ENCODE data around the gene SLTM. TPM values are rescaled to one million over a fixed set of nuclear protein-coding genes. Genes with fewer than 3 reads are reported as not detected.
A peak's percentile ranks its signal among the peaks of the same experiment; 100 is the strongest.
"Not testable (repeated sequence)": the region's sequence is repeated elsewhere in the genome, so short reads cannot be mapped to it uniquely, and the experiment has no call there.

The SLTM gene
- total RNA-seq, 2 experiments from 2014 or later = 75.7 to 79.2 TPM

GRCh38 chr15:58957101-58957973, 23.9 kb upstream of the SLTM start:
- intact Hi-C loops (cut with micrococcal nuclease) = loop anchor here (2.0 to 10.0 kb wide), 2 partner anchors 535 to 733 kb away; no protein-coding TSS in a partner anchor
- H3K27ac Mint-ChIP-seq = peak overlapping the region; percentile 29
- peak; percentile 58 for DNase-seq
- no peaks in the 10 kb centered on the region for H3K9me3 Mint-ChIP-seq
- H3K36me3 Mint-ChIP-seq = no peaks in the 10 kb centered on the region
- H3K4me1 Mint-ChIP-seq (ENCODE audit: low read depth) = peaks cover 12% of the 10 kb centered on the region
- POLR2A ChIA-PET = no interaction called here
- CTCF ChIA-PET = interaction anchor here (0.6 to 5.6 kb wide), 23 partner anchors 8 to 729 kb away, joined by 3 to 48 read pairs (median 4); no protein-coding TSS in a partner anchor
- H3K27me3 Mint-ChIP-seq = no peaks in the 10 kb centered on the region
- no peak overlapping the region for H3K4me3 Mint-ChIP-seq

- peaks cover 12% of the 10 kb centered on the region for H3K4me1 Mint-ChIP-seq (ENCODE audit: low read depth)
- H3K27ac Mint-ChIP-seq = no peak overlapping the region
These were observed 19.3 kb upstream of the SLTM start for GRCh38 chr15:58952751-58953150.

GRCh38 chr15:58951388-58952007, 18.0 kb upstream of the SLTM start:
- intact Hi-C loops (cut with micrococcal nuclease) = loop anchor here (10.0 kb wide), 1 partner anchor 727 kb away; no protein-coding TSS in a partner anchor
- Mint-ChIP-seq H3K4me1 (ENCODE audit: low read depth) (peaks cover 7% of the 10 kb centered on the region), H3K4me3 (no peak overlapping the region), H3K9me3 (no peaks in the 10 kb centered on the region), H3K27me3 (no peaks in the 10 kb centered on the region), H3K27ac (no peak overlapping the region), H3K36me3 (no peaks in the 10 kb centered on the region)
- CTCF ChIA-PET = interaction anchor here (0.7 kb wide), 1 partner anchor 539 kb away, joined by 3 read pairs; no protein-coding TSS in a partner anchor
- POLR2A ChIA-PET = no interaction called here
- DNase-seq = no peak

More at GRCh38 chr15:58952751-58953150, 19.3 kb upstream of the SLTM start:
- Mint-ChIP-seq H3K27me3 (no peaks in the 10 kb centered on the region), H3K36me3 (no peaks in the 10 kb centered on the region), H3K4me3 (no peak overlapping the region), H3K9me3 (no peaks in the 10 kb centered on the region)
- POLR2A ChIA-PET = no interaction called here
- intact Hi-C loops (cut with micrococcal nuclease) = loop anchor here (10.0 kb wide), 1 partner anchor 728 kb away; no protein-coding TSS in a partner anchor
- CTCF ChIA-PET = interaction anchor here (1.0 to 1.8 kb wide), 2 partner anchors 186 to 576 kb away, joined by 3 to 6 read pairs; no protein-coding TSS in a partner anchor
- no peak for DNase-seq

- Mint-ChIP-seq H3K27ac (no peak overlapping the region), H3K9me3 (no peaks in the 10 kb centered on the region), H3K36me3 (no peaks in the 10 kb centered on the region), H3K4me3 (no peak overlapping the region), H3K27me3 (no peaks in the 10 kb centered on the region), H3K4me1 (ENCODE audit: low read depth) (no peaks in the 10 kb centered on the region)
- ChIA-PET POLR2A (no interaction called here), CTCF (no interaction called here)
- DNase-seq = no peak
- intact Hi-C loops (cut with micrococcal nuclease) = no loop called here
These were observed 13.7 kb upstream of the SLTM start for GRCh38 chr15:58947179-58947578.

GRCh38 chr15:58934974-58935373, 1.5 kb upstream of the SLTM start:
- H3K4me3 Mint-ChIP-seq = peak overlapping the region; percentile 91
- H3K4me1 Mint-ChIP-seq (ENCODE audit: low read depth) = peaks cover 21% of the 10 kb centered on the region
- H3K27me3 Mint-ChIP-seq, H3K9me3 Mint-ChIP-seq, DNase-seq, POLR2A ChIA-PET: not testable (repeated sequence)
- intact Hi-C loops (cut with micrococcal nuclease) = loop anchor here (1.0 to 10.0 kb wide), 2 partner anchors 185 to 600 kb away; no protein-coding TSS in a partner anchor
- H3K27ac Mint-ChIP-seq = peak overlapping the region; percentile 97
- CTCF ChIA-PET = interaction anchor here (0.6 to 1.2 kb wide), 2 partner anchors 10 to 22 kb away, joined by 4 read pairs; no protein-coding TSS in a partner anchor
- peaks cover 13% of the 10 kb centered on the region for H3K36me3 Mint-ChIP-seq

- no peaks in the 10 kb centered on the region for H3K27me3 Mint-ChIP-seq
- H3K9me3 Mint-ChIP-seq = no peaks in the 10 kb centered on the region
- POLR2A ChIA-PET = interaction anchor here (0.8 to 1.2 kb wide), 2 partner anchors 164 to 513 kb away, joined by 3 read pairs; no protein-coding TSS in a partner anchor
- DNase-seq = no peak
- H3K27ac Mint-ChIP-seq = peak overlapping the region; percentile 97
- intact Hi-C loops (cut with micrococcal nuclease) = loop anchor here (1.0 to 10.0 kb wide), 2 partner anchors 184 to 600 kb away; no protein-coding TSS in a partner anchor
- H3K4me3 Mint-ChIP-seq = peak overlapping the region; percentile 91
- CTCF ChIA-PET = no interaction called here
- H3K4me1 Mint-ChIP-seq (ENCODE audit: low read depth) = peaks cover 21% of the 10 kb centered on the region
- H3K36me3 Mint-ChIP-seq = peaks cover 13% of the 10 kb centered on the region
These were observed 1.0 kb upstream of the SLTM start for GRCh38 chr15:58934521-58934920.

- peaks cover 21% of the 10 kb centered on the region for H3K4me1 Mint-ChIP-seq (ENCODE audit: low read depth)
- peak overlapping the region; percentile 97 for H3K27ac Mint-ChIP-seq
- no peaks in the 10 kb centered on the region for H3K27me3 Mint-ChIP-seq
- peaks cover 14% of the 10 kb centered on the region for H3K36me3 Mint-ChIP-seq
- intact Hi-C loops (cut with micrococcal nuclease) = loop anchor here (1.0 to 10.0 kb wide), 2 partner anchors 184 to 599 kb away; no protein-coding TSS in a partner anchor
- H3K9me3 Mint-ChIP-seq = no peaks in the 10 kb centered on the region
- POLR2A ChIA-PET = interaction anchor here (0.8 to 1.2 kb wide), 2 partner anchors 164 to 512 kb away, joined by 3 read pairs; no protein-coding TSS in a partner anchor
- peak overlapping the region; percentile 91 for H3K4me3 Mint-ChIP-seq
- DNase-seq = no peak
- CTCF ChIA-PET = no interaction called here
These were observed 602 bp upstream of the SLTM start for GRCh38 chr15:58934114-58934447.

- intact Hi-C loops (cut with micrococcal nuclease) = loop anchor here (1.0 to 10.0 kb wide), 5 partner anchors 47 to 598 kb away; partner anchors contain the start of genes CCNB2, MINDY2 and RNF111
- CTCF ChIA-PET = no interaction called here
- Mint-ChIP-seq H3K27me3 (no peaks in the 10 kb centered on the region), H3K4me3 (peak overlapping the region; percentile 96), H3K27ac (peak overlapping the region; percentile 98), H3K4me1 (ENCODE audit: low read depth) (peaks cover 21% of the 10 kb centered on the region), H3K36me3 (peaks cover 22% of the 10 kb centered on the region), H3K9me3 (no peaks in the 10 kb centered on the region)
- no peak for DNase-seq
- POLR2A ChIA-PET = interaction anchor here (0.9 kb wide), 1 partner anchor 47 kb away, joined by 3 read pairs; no protein-coding TSS in a partner anchor
These were observed 684 bp downstream of the SLTM start for GRCh38 chr15:58932710-58933280.

GRCh38 chr15:58931987-58932588, 1.4 kb downstream of the SLTM start:
- intact Hi-C loops (cut with micrococcal nuclease) = loop anchor here (2.0 to 10.0 kb wide), 2 partner anchors 173 to 597 kb away; partner anchors contain the start of gene CCNB2
- CTCF ChIA-PET = interaction anchor here (1.0 kb wide), 2 partner anchors 183 to 597 kb away, joined by 3 read pairs; partner anchors contain the start of gene ADAM10
- peak overlapping the region; percentile 98 for H3K27ac Mint-ChIP-seq
- POLR2A ChIA-PET = interaction anchor here (0.6 to 1.4 kb wide), 3 partner anchors 49 to 1650 kb away, joined by 3 to 5 read pairs (median 4); partner anchors contain the start of gene MINDY2
- no peaks in the 10 kb centered on the region for H3K27me3 Mint-ChIP-seq
- DNase-seq = peak; percentile 15
- H3K4me1 Mint-ChIP-seq (ENCODE audit: low read depth) = peaks cover 19% of the 10 kb centered on the region
- peaks cover 22% of the 10 kb centered on the region for H3K36me3 Mint-ChIP-seq
- peak overlapping the region; percentile 96 for H3K4me3 Mint-ChIP-seq
- no peaks in the 10 kb centered on the region for H3K9me3 Mint-ChIP-seq

GRCh38 chr15:58929891-58930416, 3.5 kb downstream of the SLTM start:
- H3K27ac Mint-ChIP-seq = no peak overlapping the region
- POLR2A ChIA-PET = interaction anchor here (0.6 to 2.0 kb wide), 2 partner anchors 8 to 195 kb away, joined by 3 to 6 read pairs; no protein-coding TSS in a partner anchor
- CTCF ChIA-PET = no interaction called here
- no peaks in the 10 kb centered on the region for H3K9me3 Mint-ChIP-seq
- H3K27me3 Mint-ChIP-seq = no peaks in the 10 kb centered on the region
- intact Hi-C loops (cut with micrococcal nuclease) = loop anchor here (10.0 kb wide), 1 partner anchor 595 kb away; no protein-coding TSS in a partner anchor
- H3K36me3 Mint-ChIP-seq = peaks cover 27% of the 10 kb centered on the region
- no peak for DNase-seq
- no peak overlapping the region for H3K4me3 Mint-ChIP-seq
- peaks cover 27% of the 10 kb centered on the region for H3K4me1 Mint-ChIP-seq (ENCODE audit: low read depth)

- POLR2A ChIA-PET = interaction anchor here (1.1 to 1.7 kb wide), 2 partner anchors 9 to 11 kb away, joined by 3 read pairs; no protein-coding TSS in a partner anchor
These were observed 6.7 kb downstream of the SLTM start for GRCh38 chr15:58926823-58927222.

More at GRCh38 chr15:58926823-58927222, 6.7 kb downstream of the SLTM start:
- H3K4me3 Mint-ChIP-seq = no peak overlapping the region
- no peak overlapping the region for H3K27ac Mint-ChIP-seq
- H3K36me3 Mint-ChIP-seq = peaks cover 22% of the 10 kb centered on the region
- peaks cover 25% of the 10 kb centered on the region for H3K4me1 Mint-ChIP-seq (ENCODE audit: low read depth)
- no peak for DNase-seq
- CTCF ChIA-PET = no interaction called here
- no peaks in the 10 kb centered on the region for H3K9me3 Mint-ChIP-seq
- H3K27me3 Mint-ChIP-seq = no peaks in the 10 kb centered on the region
- intact Hi-C loops (cut with micrococcal nuclease) = no loop called here
